ENCODE measurements around the gene PREP.
"Not testable (repeated sequence)": the region's sequence is repeated elsewhere in the genome, so short reads cannot be mapped to it uniquely, and the experiment has no call there.

PREP gene

DNA sequence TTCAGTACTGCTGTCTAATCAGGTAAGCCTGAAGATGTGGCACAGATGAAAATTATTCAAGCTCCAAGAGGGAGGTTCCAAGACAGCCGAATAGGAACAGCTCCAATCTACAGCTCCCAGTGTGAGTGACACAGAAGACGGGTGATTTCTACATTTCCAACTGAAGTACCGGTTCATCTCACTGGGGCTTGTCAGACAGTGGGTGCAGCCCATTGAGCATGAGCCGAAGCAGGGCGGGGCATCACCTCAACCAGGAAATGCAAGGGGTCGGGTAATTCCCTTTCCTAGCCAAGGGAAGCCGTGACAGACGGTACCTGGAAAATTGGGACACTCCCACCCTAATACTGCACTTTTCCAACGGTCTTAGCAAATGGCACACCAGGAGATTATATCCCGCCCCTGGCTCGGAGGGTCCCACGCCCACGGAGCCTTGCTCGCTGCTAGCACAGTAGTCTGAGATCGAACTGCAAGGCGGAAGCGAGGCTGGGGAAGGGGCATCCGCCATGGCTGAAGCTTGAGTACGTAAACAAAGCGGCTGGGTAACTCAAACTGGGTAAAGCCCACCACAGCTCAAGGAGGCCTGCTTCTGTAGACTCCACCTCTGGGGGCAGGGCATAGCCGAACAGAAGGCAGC lies 64.4 kb downstream of the PREP start:
- not testable (repeated sequence) for DNase-seq

DNA sequence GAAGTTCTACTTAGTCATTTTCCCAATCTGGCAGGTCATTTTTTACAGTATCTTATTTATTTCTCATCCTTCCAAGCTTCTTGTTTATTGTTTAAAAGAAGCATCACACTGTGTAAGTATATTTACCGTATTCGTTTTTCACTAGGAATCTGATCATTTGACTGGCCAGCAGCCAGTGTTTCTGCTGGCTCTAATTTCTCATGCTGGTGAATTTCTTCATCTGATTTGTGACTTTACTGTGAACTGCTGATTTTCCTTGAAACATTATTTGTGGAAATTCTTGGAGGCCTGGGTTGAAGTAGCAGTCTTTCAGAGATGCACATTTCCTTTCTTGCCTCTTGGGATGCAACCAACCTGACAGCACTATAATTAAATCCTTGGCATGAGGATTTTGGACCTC lies 65.9 kb downstream of the PREP start:
- DNase-seq = no peak

DNA sequence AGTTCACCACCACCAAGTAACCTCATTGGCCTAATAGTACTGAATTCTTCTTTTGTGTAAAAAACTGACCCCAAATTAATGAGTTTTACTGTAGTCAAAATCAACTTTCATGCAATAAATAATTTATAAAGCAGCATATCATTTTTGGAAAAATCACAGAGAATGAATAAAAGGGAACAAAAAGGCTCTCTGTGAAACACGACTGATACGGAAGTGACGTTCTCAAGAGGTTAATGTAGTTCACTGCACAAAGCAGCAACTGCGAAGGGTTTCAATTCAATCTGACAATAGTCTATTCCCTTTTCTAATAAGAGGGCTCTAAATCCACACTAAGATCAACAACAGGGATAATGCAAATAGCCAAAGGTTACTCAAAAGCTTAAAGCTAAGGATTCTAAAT lies 70.3 kb downstream of the PREP start:
- no peak for DNase-seq

DNA sequence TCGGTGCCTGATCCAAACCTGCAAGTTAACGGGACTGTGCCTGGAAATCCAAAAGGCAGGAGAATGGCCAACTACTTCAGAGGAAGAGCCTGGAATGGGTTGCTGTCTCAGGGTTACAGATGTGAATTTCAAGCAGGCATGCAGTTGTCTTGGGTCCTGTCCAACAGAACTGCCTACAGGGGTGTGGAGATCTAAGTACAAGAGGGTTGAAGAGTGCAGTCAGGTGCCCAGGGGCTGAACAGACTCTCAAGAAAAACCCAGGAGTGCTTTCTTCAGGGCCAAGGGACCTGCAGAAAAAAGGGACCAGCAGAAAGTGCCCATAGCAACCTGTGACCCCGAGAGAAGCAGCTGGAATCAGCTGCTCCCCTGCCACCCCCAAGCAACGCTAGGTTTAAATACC lies 71.0 kb downstream of the PREP start:
- DNase-seq = no peak

DNA sequence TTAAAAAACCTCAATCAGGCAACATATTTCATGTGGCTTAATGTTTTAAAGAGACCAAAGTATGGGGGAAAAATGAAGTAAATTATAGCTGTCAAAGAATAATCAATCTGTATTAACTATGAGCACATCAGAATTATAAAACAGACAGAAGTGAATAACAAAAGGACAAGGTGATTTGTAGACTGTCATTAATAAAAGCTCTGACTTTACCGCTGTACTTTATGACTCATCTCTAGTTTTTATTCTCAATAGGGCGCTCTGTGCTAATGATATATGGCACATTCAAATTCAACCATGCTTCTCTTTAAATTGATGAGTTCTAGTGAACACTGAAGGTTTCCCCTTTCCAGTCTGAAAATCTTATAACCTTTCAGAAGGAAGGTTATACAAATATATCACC lies 72.0 kb downstream of the PREP start:
- no peak for DNase-seq

DNA sequence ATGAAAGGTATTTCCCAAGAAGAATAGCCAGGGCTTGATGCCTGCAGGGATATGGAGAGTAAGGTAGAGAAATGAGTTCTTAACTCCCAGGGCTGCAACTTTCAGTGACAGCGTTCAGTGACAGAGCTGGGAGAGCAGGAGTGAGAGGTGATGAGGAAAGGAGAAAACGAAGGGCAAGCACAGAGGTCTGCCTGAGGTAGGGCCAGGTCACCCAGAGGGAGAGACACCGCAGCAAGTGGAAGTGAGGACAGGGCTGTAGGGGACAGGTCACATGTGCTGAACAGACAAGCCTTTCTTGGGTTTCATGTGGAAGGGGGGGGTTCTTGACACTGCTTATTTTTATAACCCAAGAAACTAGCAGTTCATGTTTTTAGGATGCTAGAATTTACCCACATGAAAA lies 72.5 kb downstream of the PREP start:
- DNase-seq = no peak

DNA sequence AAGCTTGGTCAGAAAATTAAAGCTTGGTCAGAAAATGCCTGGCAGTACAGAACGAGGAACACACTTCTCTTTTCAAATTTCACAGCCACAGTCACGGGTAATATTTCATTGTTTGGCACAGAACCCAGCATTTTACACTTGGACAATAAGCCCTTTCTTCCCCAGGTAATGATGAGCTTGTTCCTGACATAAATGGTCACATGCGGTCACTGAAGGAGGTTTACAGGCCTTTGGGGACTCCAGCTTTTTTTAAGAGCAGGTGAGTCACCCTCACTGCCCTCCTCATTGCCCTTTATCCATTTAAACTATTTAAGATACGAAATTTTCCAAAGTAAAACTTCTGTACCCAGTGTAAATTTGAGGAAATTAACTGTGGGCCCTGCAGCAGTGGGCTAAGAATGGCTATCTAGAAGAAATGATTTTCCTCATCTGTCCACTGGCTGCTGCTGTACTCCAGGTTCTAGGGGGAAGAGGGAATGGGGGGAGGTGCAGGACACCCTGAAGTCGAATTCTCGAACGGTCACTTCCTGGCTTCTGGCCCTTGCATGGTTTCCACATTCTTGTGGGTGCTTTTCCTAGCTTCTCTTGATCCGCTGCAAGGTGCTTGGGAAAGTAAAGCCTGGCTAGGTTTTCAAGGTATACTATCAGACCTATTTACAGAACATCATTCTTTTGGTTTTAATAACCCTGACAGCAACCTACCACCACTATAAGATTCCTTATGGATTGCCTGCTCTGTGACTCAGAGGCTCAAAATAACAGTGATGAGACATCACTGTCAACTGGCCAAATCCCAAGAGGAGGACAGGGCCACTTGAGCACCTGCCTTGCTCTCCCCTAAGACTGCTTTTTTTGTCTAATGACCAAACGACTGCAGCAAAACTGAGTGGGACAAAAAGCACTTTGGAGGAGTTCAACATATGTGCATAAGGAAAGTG lies 75.8 kb downstream of the PREP start:
- peak in 1 of 14 donors; percentile 35 for DNase-seq

DNA sequence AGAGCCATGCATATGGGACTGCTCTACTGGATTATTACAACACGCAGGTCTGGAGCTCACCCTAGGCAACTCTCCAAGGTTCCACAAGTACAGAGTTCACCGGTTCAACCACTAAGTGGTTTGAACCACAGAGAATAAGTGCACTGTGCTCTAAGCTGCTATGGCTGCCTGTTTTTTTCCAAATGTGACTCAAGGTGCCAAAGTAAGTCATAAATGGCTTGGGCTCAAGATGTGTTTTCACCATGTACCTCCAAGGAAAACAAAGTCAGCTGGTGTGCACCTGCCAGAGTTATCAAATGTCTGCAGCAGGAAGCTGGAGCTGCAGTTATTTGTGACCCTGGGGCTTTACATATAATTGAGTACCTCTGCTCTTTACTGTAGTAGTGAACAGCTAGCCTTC lies 76.7 kb downstream of the PREP start:
- no peak for DNase-seq

DNA sequence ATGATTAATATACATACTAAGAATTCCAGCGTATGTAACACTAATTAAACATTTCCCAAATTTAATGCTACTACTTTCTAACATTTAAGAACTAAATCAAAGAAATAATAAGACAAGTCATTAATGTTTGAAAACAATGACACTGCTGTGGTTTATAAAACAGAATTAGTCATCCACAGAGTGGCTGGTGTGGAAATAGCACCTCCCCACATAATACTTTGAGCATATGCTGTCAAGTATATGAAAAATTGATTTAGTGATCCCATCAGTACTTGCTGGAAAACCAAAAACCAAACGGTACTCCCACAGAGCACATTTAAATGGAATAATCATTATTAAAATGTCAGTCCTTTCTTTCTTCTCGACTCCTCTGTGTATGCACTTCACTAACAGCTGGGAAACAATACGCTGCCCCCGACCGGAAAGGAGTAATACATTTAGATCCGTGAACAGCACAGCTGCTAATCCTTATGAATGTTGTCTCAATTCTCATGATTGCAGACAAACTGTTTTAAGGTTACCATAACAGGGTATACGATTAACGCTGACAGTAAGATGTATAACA lies 78.4 kb downstream of the PREP start:
- no peak for DNase-seq

DNA sequence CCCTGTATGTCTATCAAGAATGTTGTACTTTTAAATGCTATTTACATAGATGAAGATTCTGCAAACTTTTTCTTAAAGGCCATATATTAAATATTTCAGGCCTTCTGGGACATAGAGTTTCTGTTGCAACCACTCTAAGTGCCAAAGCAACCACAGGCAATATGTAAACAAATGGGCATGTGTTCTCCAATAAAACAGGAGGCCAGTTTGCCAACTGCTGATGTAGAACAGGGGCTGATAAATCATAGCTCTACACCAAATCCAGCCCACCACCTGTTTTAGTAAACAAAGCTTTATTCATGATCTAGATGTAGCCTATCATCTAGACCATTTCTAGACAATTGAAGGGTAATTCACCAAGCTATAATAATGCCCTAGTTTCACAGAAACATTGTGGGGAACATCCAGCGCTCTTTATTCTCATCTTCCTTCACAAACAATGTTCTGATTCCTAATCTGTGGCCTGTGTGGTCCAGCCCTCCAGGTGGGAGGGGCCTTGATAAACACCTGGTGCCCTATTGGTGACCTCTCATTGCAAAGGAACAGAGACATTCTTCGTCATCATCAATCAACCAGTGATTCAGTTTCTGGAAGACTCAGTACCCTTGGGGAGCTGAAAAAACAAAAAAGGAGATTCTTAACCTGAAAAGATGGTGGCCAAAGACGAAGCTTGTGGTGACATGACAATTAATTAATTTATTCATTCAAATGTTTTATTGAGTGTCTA lies 80.2 kb downstream of the PREP start:
- no peak for DNase-seq

DNA sequence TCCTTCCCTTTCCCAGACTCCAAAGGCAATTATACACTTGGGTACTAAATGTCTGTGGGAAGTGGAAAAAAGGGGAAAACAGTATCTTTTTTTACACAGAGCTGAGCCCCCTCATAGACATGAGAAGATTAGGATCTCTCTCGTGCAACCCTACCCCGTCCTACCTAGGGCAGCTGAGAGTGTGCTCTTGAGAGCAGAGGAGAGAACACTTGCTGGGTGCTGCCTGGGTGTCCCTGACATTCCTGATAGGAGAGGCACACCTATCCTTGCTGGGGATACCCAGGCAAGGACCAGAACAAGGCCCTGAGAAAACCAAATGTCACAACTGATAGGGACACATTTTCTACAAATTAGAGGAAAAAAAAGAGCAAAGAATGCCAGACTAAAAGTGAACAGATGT lies 81.2 kb downstream of the PREP start:
- no peak for DNase-seq

DNA sequence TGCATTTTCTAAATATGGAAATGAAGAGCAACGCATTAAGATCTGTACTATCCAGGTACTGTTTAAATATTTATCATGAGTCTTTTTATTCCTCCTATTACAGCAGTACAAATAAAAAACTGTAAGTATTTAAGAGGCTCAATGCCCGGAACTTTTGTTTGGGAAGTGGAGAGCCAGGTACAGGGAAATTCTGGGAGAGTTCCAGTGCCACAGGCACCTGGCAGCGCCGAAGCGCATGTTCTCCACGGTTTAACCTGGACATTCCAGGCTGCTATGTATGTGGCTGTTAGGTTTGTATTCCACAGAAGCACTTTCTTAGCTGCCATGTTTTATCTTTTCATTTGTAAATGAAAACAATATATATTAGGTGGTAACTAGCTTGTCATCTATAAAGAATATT lies 81.7 kb downstream of the PREP start:
- DNase-seq = no peak

DNA sequence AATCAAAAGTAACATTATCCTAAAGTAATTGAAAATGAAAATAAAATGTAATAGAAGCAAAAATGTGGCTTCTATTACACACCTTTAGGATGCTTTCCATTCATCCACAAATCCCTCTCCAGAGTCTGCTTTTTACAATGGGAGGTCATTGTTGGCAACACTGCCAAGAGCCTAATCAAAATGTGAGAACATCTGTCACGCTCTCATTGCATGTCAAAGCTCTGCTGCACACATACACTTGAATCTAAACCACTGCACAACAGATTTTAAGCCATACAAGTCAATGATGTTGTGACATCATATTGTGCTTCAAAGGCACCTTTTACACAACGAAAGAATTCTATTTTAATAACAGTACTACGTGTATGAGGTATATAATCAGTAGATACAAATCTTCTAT lies 82.1 kb downstream of the PREP start:
- DNase-seq = no peak

DNA sequence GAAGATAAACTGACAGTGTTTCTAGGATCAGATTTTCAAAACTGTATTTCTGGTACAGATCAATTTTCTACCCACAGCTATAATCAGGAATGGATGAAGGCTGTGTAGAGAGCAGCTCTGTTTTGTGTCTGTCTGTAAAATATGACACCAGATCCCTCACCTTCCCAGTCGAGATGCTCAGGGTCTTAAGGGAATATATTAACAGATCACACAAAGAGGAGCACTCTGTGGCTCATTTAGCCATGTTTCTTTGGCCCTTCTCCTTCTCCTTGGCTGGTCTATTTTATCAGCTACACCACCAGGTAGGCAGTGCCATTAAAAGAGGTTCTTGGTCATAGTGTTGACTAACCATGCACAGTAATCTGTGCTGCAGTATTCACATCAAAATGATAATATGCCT lies 82.6 kb downstream of the PREP start:
- no peak for DNase-seq

DNA sequence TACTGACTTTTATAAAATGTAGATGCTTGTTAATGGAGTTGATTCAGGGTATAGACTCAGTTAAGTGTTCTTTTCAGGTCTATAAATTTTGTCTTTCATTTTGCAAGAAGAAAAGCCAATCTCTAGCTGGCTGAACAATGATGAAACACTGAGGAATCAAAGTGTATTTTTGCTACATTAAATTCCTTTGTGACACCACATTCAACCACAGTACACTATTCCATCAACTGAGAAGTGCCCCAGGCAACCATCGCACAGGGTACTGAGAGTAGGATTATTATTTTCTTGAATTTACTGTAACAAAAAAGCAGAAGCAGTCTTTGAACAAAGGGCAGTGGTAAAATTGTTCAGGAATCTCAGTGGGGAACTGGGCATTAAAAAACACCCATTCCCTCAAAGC lies 83.6 kb downstream of the PREP start:
- no peak for DNase-seq

DNA sequence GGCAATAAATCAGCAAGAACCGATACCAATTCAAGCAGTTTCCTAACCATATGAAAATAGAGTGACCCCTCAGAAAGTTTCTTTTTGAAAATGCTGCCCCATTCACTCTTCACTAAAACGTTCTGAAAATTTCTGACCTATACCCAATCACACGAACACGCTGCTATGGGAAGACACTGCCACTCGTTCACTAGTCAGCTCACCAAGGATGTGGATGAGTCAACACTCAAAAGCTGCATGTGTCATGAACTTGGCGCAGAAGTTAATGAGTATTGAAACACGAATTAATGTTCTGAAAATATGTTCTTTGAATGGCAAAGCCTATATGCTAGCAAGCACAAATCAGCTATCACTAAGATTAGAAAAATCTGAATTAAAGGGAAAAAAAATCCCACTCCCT lies 84.2 kb downstream of the PREP start:
- DNase-seq = no peak

DNA sequence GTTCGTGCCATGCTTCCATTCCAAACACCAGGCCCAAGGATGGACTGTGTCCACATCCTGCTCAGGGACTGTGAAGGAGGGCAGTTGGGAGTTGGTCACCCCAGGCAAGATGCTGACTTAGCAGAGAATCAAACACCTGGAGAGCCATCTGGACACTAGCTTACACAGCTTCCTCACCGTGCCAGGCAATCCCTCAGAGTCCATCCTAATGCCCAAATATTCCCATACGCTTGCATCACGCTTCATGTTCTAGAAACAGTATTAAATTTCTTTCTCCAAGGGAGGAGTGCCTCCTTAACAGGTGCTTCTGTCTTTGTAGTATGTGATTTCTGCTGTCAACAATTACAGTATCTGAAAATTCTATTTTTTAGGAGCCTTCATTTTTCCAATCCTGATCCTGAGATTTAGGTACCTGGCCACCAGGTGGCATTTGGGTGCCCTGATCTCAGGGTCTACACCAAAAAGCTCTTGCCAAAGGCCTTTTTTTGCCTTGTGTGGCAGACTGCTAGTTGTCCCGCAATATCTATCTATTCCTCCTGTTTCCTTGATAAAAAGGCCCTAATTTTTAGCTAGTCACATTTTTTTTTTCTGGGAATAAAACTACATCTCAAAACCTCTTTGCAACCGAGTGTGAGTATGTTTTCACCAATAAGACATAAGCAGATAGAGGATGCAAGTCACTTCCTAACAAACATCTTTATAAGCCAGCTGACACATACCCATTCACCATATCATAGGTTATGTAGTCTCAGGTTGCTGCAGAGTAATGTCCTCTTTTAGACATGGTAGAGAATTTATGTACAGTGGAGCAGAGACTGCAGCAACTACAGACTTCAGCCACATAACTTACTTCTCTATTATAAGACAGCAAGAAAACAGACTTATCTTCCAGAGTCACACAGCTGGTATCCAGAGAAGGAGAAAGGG lies 85.0 kb downstream of the PREP start:
- no peak for DNase-seq

DNA sequence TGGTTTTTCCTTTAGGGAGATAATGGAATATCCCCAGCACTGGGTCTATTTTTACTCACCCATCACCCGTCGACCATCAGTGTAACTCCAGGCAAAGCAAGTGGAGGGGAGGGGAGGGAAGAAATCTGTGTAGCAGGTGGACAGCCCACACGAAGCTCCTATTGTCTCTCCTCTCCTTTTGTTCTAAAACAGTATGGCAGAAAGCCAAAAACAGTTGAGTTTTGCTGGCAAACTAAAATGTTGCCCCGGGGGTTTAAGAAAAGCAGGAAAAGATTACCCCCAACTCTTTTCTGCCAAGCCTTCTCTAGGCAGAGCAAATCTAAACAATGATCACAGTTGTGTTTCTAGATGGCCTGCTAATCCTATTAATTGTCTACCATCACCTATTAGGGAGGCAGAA lies 89.7 kb downstream of the PREP start:
- no peak for DNase-seq

DNA sequence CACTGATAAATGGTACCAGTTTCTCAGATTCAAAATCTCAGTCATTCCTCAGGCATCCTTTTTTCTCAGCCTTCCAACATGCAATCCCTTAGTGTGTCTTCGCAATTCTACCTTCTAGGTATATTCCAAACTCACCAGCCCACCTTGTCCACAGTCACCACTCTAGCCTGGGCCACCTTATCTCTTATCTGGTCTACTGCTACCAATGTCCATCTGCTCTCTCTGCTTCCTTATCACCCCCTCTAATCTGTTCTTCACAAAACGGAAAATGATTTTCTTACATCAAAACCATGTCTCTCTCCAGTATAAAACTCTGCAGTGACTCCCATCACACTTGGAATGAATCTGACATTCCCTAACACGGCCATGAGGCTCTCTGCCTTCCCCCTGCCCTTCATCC lies 91.9 kb downstream of the PREP start:
- DNase-seq = no peak

DNA sequence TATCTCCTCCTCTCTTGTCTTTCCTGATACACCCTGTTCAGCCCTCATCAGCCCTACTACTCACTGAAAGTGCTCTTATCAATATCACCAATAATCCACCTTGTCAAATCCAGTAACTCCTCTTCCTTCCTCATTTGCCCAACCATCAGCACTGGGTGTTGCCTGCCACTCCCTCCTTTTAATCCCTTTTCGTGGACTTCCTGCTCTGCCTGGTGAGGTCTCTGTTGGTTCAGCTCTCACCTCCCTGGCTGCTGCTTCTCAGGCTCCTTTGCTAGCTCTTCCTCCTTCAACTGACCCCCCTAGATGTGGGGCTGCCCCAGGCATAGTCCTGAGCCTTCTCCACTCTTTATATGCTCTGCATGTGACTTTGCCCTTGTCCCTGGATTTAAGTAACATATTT lies 92.5 kb downstream of the PREP start:
- DNase-seq = no peak

DNA sequence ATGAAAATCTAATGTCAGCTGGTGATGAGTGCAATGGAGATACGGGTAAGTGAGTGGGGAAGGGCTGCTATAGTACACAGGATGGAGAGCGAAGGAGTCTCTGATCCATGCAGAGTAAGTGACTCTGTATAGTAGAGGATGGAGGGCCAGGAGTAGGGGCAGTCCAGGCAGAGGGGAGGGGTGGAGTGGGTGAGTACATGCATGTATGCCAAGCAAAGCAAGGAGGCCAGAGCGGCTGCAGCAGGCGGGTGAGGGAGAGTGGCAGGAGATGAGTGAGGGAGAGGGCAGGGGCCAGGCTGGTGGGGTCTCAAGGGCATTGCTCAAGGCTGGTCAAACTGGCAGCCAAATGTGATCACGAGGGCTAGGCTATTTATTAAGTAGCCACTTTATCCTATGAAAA lies 94.0 kb downstream of the PREP start:
- DNase-seq = no peak

DNA sequence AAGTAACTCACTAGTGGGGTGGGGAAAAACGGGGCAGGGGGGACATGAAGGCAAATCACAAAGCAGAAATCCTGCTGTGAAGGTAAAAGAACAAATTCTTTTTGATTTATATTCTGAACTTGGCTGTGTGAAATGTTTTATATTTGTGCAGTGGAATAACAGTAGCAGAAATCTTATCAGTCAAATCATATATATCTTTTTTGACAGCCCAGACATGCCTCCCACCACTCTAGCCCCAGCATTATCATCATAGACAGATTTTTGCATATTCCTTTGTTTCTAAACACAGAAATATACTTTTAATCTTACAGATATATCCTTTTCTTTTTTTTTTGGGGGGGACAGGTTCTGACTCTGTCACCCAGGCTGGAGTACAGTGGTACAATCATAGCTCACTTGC lies 97.4 kb downstream of the PREP start:
- DNase-seq = no peak
